Neuronal stem cell (in vitro differentiated cells): ENCODE results near the gene N4BP2L1.

Experiments used
- DNase-seq: peaks from one replicate; pipeline ENCODE4 v3.0.0-alpha.2; 2013; ENCODE audit warnings: low spot score
- H2AFZ ChIP-seq: one replicate; pipeline ENCODE4 v1.6.1; 2013; ENCODE audit warnings: mild to moderate bottlenecking, low read length, inconsistent platforms
- H2AK5ac ChIP-seq: 2 replicates; pipeline ENCODE4 v1.6.1; 2013; ENCODE audit warnings: low read depth, mild to moderate bottlenecking, inconsistent platforms, low read length, moderate library complexity, mixed read lengths
- H2BK120ac ChIP-seq: 2 replicates; pipeline ENCODE4 v1.6.1; 2013; ENCODE audit warnings: low read depth, mild to moderate bottlenecking, inconsistent platforms, low read length, moderate library complexity, mixed read lengths
- H2BK12ac ChIP-seq: one replicate; pipeline ENCODE4 v1.6.1; 2013; ENCODE audit warnings: low read length, inconsistent platforms
- H2BK15ac ChIP-seq: 2 replicates; pipeline ENCODE4 v1.6.1; 2013; ENCODE audit warnings: mild to moderate bottlenecking, low read length, inconsistent platforms, mixed read lengths
- H2BK5ac ChIP-seq: one replicate; pipeline ENCODE4 v1.6.1; 2013; ENCODE audit warnings: inconsistent platforms, mild to moderate bottlenecking, low read length, moderate library complexity
- H3K14ac ChIP-seq: one replicate; pipeline ENCODE4 v1.6.1; 2013; ENCODE audit warnings: low read length, inconsistent platforms
- H3K18ac ChIP-seq: 2 replicates; pipeline ENCODE4 v1.6.1; 2013; ENCODE audit warnings: low read length, inconsistent platforms
- H3K23ac ChIP-seq: 2 replicates; pipeline ENCODE4 v1.6.1; 2013; ENCODE audit warnings: low read depth, mild to moderate bottlenecking, mixed read lengths, low read length, inconsistent platforms; ENCODE audit not compliant: poor library complexity
- H3K27ac ChIP-seq: replicated peaks from 3 replicates; pipeline ENCODE4 v1.5.1; 2013; ENCODE audit warnings: low read length, inconsistent platforms
- H3K27me3 ChIP-seq, 3 experiments: 2 replicates each; pipeline ENCODE4 v1.6.1; 2013; ENCODE audit warnings: low read length in 3 of 3, mild to moderate bottlenecking in 2 of 3, inconsistent platforms in 1 of 3, low read depth in 1 of 3, mixed read lengths in 1 of 3, moderate library complexity in 1 of 3; ENCODE audit not compliant: control insufficient read depth in 3 of 3, insufficient read depth in 3 of 3
- H3K36me3 ChIP-seq, 2 donors: replicated peaks in 1 of 2; 2 replicates each; pipeline ENCODE4 v1.6.1; 2013; ENCODE audit warnings: low read length in 2 of 2; ENCODE audit not compliant: control insufficient read depth in 2 of 2, insufficient read depth in 2 of 2
- H3K4ac ChIP-seq: 2 replicates; pipeline ENCODE4 v1.6.1; 2013; ENCODE audit warnings: inconsistent platforms, mild to moderate bottlenecking, low read length, moderate library complexity
- H3K4me1 ChIP-seq, 2 donors: 1 replicate in 1 of 2; 2 replicates in 1 of 2; pipeline ENCODE4 v1.6.1; 2013; ENCODE audit warnings: low read length in 2 of 2, low read depth in 1 of 2; ENCODE audit not compliant: control insufficient read depth in 2 of 2, insufficient read depth in 1 of 2
- H3K4me2 ChIP-seq: one replicate; pipeline ENCODE4 v1.6.1; 2013; ENCODE audit warnings: mild to moderate bottlenecking, low read length, inconsistent platforms; ENCODE audit not compliant: insufficient read depth, poor library complexity, severe bottlenecking
- H3K4me3 ChIP-seq, 2 donors: 2 replicates each; pipeline ENCODE4 v1.5.1; 2013; ENCODE audit warnings: low read length in 2 of 2, mild to moderate bottlenecking in 2 of 2, inconsistent platforms in 1 of 2, moderate library complexity in 1 of 2
- H3K79me1 ChIP-seq: one replicate; pipeline ENCODE4 v1.6.1; 2013; ENCODE audit warnings: low read depth, mild to moderate bottlenecking, inconsistent platforms, low read length, moderate library complexity
- H3K9ac ChIP-seq: one replicate; pipeline ENCODE4 v1.6.1; 2013; ENCODE audit warnings: mild to moderate bottlenecking, low read depth, low read length, inconsistent platforms; ENCODE audit not compliant: poor library complexity
- H3K9me3 ChIP-seq, 2 donors: replicated peaks in 1 of 2; 2 replicates each; pipeline versions ENCODE3 to v1.6.1; 2013; ENCODE audit warnings: low read length in 2 of 2, mild to moderate bottlenecking in 2 of 2, inconsistent platforms in 1 of 2, low read depth in 1 of 2, mixed read lengths in 1 of 2, moderate library complexity in 1 of 2; ENCODE audit not compliant: control insufficient read depth in 2 of 2, insufficient read depth in 1 of 2
- H4K8ac ChIP-seq: one replicate; pipeline ENCODE4 v1.6.1; 2013; ENCODE audit warnings: low read depth, mild to moderate bottlenecking, inconsistent platforms, low read length, moderate library complexity
- H4K91ac ChIP-seq: one replicate; pipeline ENCODE4 v1.6.1; 2013; ENCODE audit warnings: low read length, low read depth, mild to moderate bottlenecking, inconsistent platforms; ENCODE audit not compliant: poor library complexity
- WGBS, 2 donors: extraction: QIAGEN DNeasy Blood & Tissue Kit; methylation state at CpG; one replicate each; pipeline ENCODE4 v1.1.7; 2013; ENCODE audit warnings: missing lambda C conversion rate in 2 of 2, mixed read lengths in 1 of 2; ENCODE audit not compliant: insufficient read length in 2 of 2, insufficient replicate concordance in 1 of 2; ENCODE audit errors: extremely low coverage in 2 of 2; 5-methylcytosine and 5-hydroxymethylcytosine counted together

N4BP2L1 gene

DNA sequence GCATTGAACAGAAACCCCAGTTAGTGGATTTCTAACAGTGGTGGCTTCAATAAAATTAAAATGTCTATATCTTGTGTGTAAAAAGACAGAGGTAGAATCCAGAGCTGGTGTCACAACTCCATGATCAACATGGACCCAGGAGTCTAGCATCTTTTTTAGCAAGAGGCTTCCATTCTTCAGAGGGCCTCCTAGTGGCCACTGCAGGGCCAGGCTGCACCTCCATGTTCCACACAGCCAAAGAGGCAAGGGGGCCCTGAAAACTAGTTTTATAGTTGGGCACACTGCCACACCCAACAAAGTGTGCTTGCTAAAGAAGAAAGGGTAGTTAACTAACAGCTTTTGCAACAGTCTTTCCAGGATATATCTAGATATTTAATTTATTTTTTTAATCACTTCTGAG, 12.9 kb downstream of the N4BP2L1 start:
- no peak for DNase-seq
- Histone ChIP-seq H2BK12ac (no peak overlapping the region), H2AFZ (no peak overlapping the region), H3K18ac (no peak overlapping the region), H3K79me1 (no peaks in the 10 kb centered on the region), H4K91ac (no peak overlapping the region), H3K27me3 (no peaks in the 10 kb centered on the region), H3K23ac (no peak overlapping the region), H3K4me1 (peaks cover 0 to 2% of the 10 kb centered on the region in 2 donors), H3K9me3 (peaks cover 0 to 3% of the 10 kb centered on the region in 2 donors), H3K9ac (no peak overlapping the region), H3K4me2 (no peak overlapping the region), H4K8ac (no peak overlapping the region), H2BK5ac (no peak overlapping the region), H2BK120ac (no peak overlapping the region), H2AK5ac (no peak overlapping the region), H3K4me3 (no peak overlapping the region), H3K14ac (no peak overlapping the region), H3K36me3 (no peaks in the 10 kb centered on the region), H3K27ac (no peak overlapping the region), H3K4ac (no peak overlapping the region), H2BK15ac (no peak overlapping the region)

DNA sequence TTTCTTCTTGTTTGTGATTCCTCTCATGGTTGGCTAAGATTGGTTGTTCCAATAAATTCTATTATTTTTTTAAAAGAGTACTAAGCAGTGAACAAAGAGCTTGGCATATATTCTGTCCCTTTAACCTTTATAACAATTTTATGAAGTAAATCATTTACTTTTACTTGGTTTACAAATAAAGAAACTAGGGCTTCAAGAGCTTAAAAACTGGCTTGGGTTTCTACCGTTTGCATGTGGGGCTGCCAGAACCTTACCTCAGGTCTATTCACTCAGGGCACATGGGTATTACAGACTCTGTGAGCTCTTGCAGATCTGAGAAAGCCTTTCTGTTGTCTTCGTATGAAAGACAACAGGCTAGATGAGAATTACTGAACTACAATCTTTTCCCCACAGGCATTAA, 13.3 kb downstream of the N4BP2L1 start:
- H3K4me3 ChIP-seq: no peak overlapping the region
- H3K4me2 ChIP-seq: no peak overlapping the region
- no peak overlapping the region for H4K91ac ChIP-seq
- H3K27ac ChIP-seq: no peak overlapping the region
- no peaks in the 10 kb centered on the region for H3K27me3 ChIP-seq
- no peaks in the 10 kb centered on the region for H3K9me3 ChIP-seq
- DNase-seq: no peak
- no peaks in the 10 kb centered on the region for H3K79me1 ChIP-seq
- WGBS, 2 donors: no CpG with 5 or more reads among the region's 2 CpGs
- H2AFZ ChIP-seq: no peak overlapping the region
- H3K14ac ChIP-seq: no peak overlapping the region
- no peaks in the 10 kb centered on the region for H3K36me3 ChIP-seq
- no peak overlapping the region for H4K8ac ChIP-seq
- H2BK15ac ChIP-seq: no peak overlapping the region
- H3K9ac ChIP-seq: no peak overlapping the region
- H3K23ac ChIP-seq: no peak overlapping the region
- H2BK5ac ChIP-seq: no peak overlapping the region
- no peak overlapping the region for H2AK5ac ChIP-seq
- H2BK120ac ChIP-seq: no peak overlapping the region
- H2BK12ac ChIP-seq: no peak overlapping the region
- peaks cover 0 to 2% of the 10 kb centered on the region in 2 donors for H3K4me1 ChIP-seq
- no peak overlapping the region for H3K4ac ChIP-seq
- H3K18ac ChIP-seq: no peak overlapping the region

DNA sequence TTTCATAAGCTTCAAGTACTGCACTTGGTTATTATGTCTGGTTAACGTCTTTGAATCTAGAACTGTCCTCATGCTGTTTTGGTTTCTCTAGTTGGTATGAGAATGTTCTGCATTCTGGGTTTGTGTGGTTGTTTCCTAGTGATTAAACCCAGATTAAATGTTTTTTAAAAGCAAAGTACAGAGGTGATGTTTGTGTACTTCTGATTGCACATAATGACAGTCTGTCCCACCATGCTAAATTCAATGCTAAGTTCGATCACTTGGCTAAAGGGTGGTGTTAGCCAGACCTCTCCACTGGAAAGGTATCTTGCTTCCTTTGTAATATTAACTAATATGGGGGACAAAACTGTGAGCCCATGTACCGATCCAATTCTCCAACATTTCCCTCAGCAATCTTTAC, 14.6 kb downstream of the N4BP2L1 start:
- WGBS, 2 donors: no CpG with 5 or more reads among the region's 3 CpGs

DNA sequence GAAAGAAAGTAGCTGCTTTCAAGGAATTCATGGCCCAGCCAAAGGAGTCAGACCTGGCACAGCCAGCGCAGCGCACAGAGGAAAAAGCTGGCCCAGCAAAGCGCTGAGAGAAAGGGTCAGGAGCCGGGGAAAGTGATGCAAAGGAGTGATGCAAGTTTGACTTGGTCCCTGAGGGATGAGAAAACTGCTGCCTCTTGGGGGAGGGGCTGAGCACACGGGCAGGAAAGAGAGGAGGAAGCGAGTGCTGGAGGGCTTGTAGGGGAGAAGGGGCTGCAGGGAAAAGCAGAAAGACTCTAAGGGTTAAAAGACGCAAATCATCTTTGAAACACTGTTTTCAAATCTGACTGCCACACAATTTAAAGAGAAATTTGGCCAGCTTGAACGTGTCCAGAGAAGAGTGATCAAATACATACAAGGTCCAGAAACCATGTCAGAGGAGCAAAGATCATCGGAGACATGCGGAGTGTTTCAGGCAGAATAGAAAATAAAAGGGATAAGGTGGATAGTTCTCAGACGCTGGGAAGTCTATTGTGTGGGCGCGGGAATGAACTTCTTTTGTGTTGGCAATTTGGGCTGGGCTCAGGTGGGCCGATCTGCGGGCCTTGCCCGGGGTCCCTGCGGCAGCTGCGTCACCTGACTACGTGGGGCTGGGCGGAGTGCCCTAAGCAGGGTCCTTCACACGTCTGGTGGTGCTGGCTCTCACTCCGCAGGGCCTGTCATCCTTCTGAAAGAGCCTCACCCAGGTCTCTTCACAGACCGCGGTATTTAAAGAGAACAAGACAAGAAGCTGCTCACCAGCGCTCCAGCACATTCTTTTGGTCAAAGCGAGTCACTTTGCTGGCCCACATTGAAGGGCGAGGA, 18.1 kb downstream of the N4BP2L1 start:
- no peak overlapping the region for H3K27ac ChIP-seq
- H3K36me3 ChIP-seq: no peaks in the 10 kb centered on the region
- no peak for DNase-seq
- no peak overlapping the region for H2BK5ac ChIP-seq
- H4K8ac ChIP-seq: no peak overlapping the region
- peak overlapping the region; percentile 53 for H3K4me2 ChIP-seq
- peaks cover 2 to 3% of the 10 kb centered on the region in 2 donors for H3K4me1 ChIP-seq
- H3K4me3 ChIP-seq: peak overlapping the region in 1 of 2 donors; percentile 15
- H3K9me3 ChIP-seq: no peaks in the 10 kb centered on the region
- H3K27me3 ChIP-seq: no peaks in the 10 kb centered on the region
- H4K91ac ChIP-seq: no peak overlapping the region
- no peak overlapping the region for H3K9ac ChIP-seq
- H2BK15ac ChIP-seq: no peak overlapping the region
- H3K18ac ChIP-seq: no peak overlapping the region
- WGBS, 2 donors: no CpG with 5 or more reads among the region's 27 CpGs
- no peaks in the 10 kb centered on the region for H3K79me1 ChIP-seq
- H2AFZ ChIP-seq: peak overlapping the region; percentile 78
- H3K4ac ChIP-seq: no peak overlapping the region
- no peak overlapping the region for H2BK12ac ChIP-seq
- no peak overlapping the region for H2AK5ac ChIP-seq
- no peak overlapping the region for H3K23ac ChIP-seq
- no peak overlapping the region for H2BK120ac ChIP-seq
- H3K14ac ChIP-seq: no peak overlapping the region

More for the DNA sequence above, 14.6 kb downstream of the N4BP2L1 start:
- H3K9ac ChIP-seq: no peak overlapping the region
- H2BK15ac ChIP-seq: no peak overlapping the region
- no peak overlapping the region for H3K23ac ChIP-seq
- no peaks in the 10 kb centered on the region for H3K79me1 ChIP-seq
- H3K9me3 ChIP-seq: no peaks in the 10 kb centered on the region
- no peaks in the 10 kb centered on the region for H3K36me3 ChIP-seq
- no peak for DNase-seq
- H3K4ac ChIP-seq: no peak overlapping the region
- H2AFZ ChIP-seq: no peak overlapping the region
- no peak overlapping the region for H3K18ac ChIP-seq
- H2AK5ac ChIP-seq: no peak overlapping the region
- no peak overlapping the region for H4K91ac ChIP-seq
- H3K4me2 ChIP-seq: no peak overlapping the region
- H3K27me3 ChIP-seq: no peaks in the 10 kb centered on the region
- no peak overlapping the region for H2BK12ac ChIP-seq
- H3K4me1 ChIP-seq: peaks cover 0 to 3% of the 10 kb centered on the region in 2 donors
- H4K8ac ChIP-seq: no peak overlapping the region
- no peak overlapping the region for H3K14ac ChIP-seq
- no peak overlapping the region for H2BK5ac ChIP-seq
- no peak overlapping the region for H3K4me3 ChIP-seq
- H3K27ac ChIP-seq: no peak overlapping the region
- H2BK120ac ChIP-seq: no peak overlapping the region
